Activated B cell treated with CpG ODN at 0.5 μM for 24 hours (primary cell): ENCODE results near the gene IQGAP3. TPM values are rescaled to one million over a fixed set of nuclear protein-coding genes. Genes with fewer than 3 reads are reported as not detected.

Experiments
- ATAC-seq: fragments of 200-7000 bp; cut with Tn5 transposase; one replicate; pipeline ENCODE4 v1.10.0; 2021; ENCODE audit warnings: low read depth, mild to moderate bottlenecking, moderate library complexity
- CTCF ChIA-PET: fragments of 350-600 bp; sonication (Branson Sonifier 250); formaldehyde crosslinking; loops from one replicate; lab custom pipeline; 2021; ENCODE audit warnings: antibody characterized with exemption; lab: Charles Lee
- POLR2A ChIA-PET: fragments of 350-600 bp; sonication (Branson Sonifier 250); formaldehyde crosslinking; loops from one replicate; lab custom pipeline; 2021; ENCODE audit warnings: antibody characterized with exemption; lab: Charles Lee
- DNase-seq: peaks from one replicate; pipeline ENCODE4 v3.0.0; 2022
- H3K27ac Mint-ChIP-seq: one replicate; pipeline ENCODE4 v1.8.0; 2020; ENCODE audit warnings: mixed read lengths
- H3K27me3 Mint-ChIP-seq: one replicate; pipeline ENCODE4 v1.8.0; 2021; ENCODE audit warnings: mixed read lengths
- H3K36me3 Mint-ChIP-seq: one replicate; pipeline ENCODE4 v1.8.0; 2021; ENCODE audit warnings: low read depth, mixed read lengths
- H3K4me1 Mint-ChIP-seq: one replicate; pipeline ENCODE4 v1.8.0; 2021; ENCODE audit warnings: mixed read lengths
- H3K4me3 Mint-ChIP-seq: one replicate; pipeline ENCODE4 v1.8.0; 2020; ENCODE audit warnings: mild to moderate bottlenecking, mixed read lengths
- H3K9me3 Mint-ChIP-seq: one replicate; pipeline ENCODE4 v1.8.0; 2020; ENCODE audit warnings: mixed read lengths
- intact Hi-C: fragments of 100-400 bp; cut with micrococcal nuclease; formaldehyde crosslinking; loops from one replicate; pipeline ENCODE4 v1.15.1; 2024
- total RNA-seq: library from RNA; stranded (reverse); gene quantifications from 2 replicates; pipeline ENCODE4 v1.2.3, GENCODE V29; 2022
- TF ChIP-seq, protein P1 (sequence below): fragments of 200-600 bp; IDR thresholded peaks from one replicate; pipeline ENCODE4 v1.8.0; 2022; ENCODE audit warnings: antibody characterized with exemption, mild to moderate bottlenecking

IQGAP3 gene
- 0.22 and 0.29 TPM in 2 replicates for total RNA-seq

- intact Hi-C loops: loop anchor here (2.0 to 5.0 kb wide), 2 partner anchors 45 to 91 kb away; no protein-coding TSS in a partner anchor
- peak; percentile 100 for ATAC-seq
- ChIA-PET POLR2A (interaction anchor here (0.5 to 1.6 kb wide), 6 partner anchors 10 to 115 kb away, joined by 3 to 8 read pairs (median 4); partner anchors contain the start of genes MEF2D and NAXE), CTCF (interaction anchor here (1.0 to 2.0 kb wide), 3 partner anchors 37 to 186 kb away, joined by 3 to 6 read pairs (median 4); no protein-coding TSS in a partner anchor)
- Mint-ChIP-seq H3K4me1 (peaks cover 13% of the 10 kb centered on the region), H3K27ac (peak within 1 kb of the TSS; percentile 42), H3K9me3 (no peaks in the 10 kb centered on the region), H3K4me3 (peak within 1 kb of the TSS; percentile 83), H3K27me3 (peaks cover 21% of the 10 kb centered on the region), H3K36me3 (no peaks in the 10 kb centered on the region)
- TF ChIP-seq, protein P1, sequence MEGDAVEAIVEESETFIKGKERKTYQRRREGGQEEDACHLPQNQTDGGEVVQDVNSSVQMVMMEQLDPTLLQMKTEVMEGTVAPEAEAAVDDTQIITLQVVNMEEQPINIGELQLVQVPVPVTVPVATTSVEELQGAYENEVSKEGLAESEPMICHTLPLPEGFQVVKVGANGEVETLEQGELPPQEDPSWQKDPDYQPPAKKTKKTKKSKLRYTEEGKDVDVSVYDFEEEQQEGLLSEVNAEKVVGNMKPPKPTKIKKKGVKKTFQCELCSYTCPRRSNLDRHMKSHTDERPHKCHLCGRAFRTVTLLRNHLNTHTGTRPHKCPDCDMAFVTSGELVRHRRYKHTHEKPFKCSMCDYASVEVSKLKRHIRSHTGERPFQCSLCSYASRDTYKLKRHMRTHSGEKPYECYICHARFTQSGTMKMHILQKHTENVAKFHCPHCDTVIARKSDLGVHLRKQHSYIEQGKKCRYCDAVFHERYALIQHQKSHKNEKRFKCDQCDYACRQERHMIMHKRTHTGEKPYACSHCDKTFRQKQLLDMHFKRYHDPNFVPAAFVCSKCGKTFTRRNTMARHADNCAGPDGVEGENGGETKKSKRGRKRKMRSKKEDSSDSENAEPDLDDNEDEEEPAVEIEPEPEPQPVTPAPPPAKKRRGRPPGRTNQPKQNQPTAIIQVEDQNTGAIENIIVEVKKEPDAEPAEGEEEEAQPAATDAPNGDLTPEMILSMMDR: no peak
- peak; percentile 69 for DNase-seq
Measured at GRCh38 chr1:156571919-156572662, at the start of gene IQGAP3. Gene IQGAP3 (minus strand): TSS chr1:156572565. CDS start chr1:156572529, 36 bp downstream.

DNA sequence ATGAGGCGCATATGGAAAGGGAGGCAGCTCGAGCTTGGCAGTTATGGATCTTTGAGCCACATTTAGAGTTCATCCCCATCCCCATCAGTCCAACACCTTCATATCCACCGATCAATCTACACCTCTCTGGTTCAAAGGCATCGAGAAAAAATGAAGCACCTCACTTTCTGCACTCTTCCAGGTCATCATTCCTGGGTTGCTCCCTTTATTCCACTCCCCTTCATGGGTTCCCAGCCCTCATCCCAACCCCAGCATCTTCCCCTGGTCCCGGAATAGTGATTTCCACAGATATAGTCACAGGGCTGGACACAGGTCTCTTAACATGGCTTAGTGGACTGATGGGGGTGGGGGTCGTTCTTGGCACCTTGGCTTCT lies 47.2 kb upstream of the IQGAP3 start:
- POLR2A ChIA-PET: no interaction called here
- peaks cover 49% of the 10 kb centered on the region for H3K27me3 Mint-ChIP-seq

GRCh38 chr1:156618853-156619581 lies 46.7 kb upstream of the IQGAP3 start, which contains the start of gene HAPLN2:
Gene HAPLN2 (plus strand): TSS chr1:156619415. CDS start chr1:156623491, 4,076 bp downstream.
- Mint-ChIP-seq H3K27me3 (peaks cover 51% of the 10 kb centered on the region), H3K9me3 (no peaks in the 10 kb centered on the region), H3K36me3 (no peaks in the 10 kb centered on the region), H3K27ac (no peak within 1 kb of the TSS), H3K4me3 (no peak within 1 kb of the TSS), H3K4me1 (no peaks in the 10 kb centered on the region)
- no peak for DNase-seq
- peak; percentile 28 for ATAC-seq
- ChIA-PET CTCF (interaction anchor here (0.9 to 2.6 kb wide), 5 partner anchors 41 to 233 kb away, joined by 3 to 13 read pairs (median 5); partner anchors contain the start of genes CRABP2 and NES), POLR2A (interaction anchor here (0.6 kb wide), 1 partner anchor 114 kb away, joined by 4 read pairs; no protein-coding TSS in a partner anchor)
- TF ChIP-seq, protein P1: no peak
- intact Hi-C loops: no loop called here

More for the DNA sequence above, 47.2 kb upstream of the IQGAP3 start:
- Mint-ChIP-seq H3K36me3 (no peaks in the 10 kb centered on the region), H3K27ac (no peak overlapping the region), H3K4me1 (peaks cover 3% of the 10 kb centered on the region), H3K4me3 (no peak overlapping the region), H3K9me3 (no peaks in the 10 kb centered on the region)
- CTCF ChIA-PET: interaction anchor here (0.9 to 2.6 kb wide), 8 partner anchors 11 to 234 kb away, joined by 3 to 13 read pairs (median 4); partner anchors contain the start of genes CRABP2 and NES
- TF ChIP-seq, protein P1: no peak
- no peak for DNase-seq
- intact Hi-C loops: no loop called here
- ATAC-seq: no peak

DNA sequence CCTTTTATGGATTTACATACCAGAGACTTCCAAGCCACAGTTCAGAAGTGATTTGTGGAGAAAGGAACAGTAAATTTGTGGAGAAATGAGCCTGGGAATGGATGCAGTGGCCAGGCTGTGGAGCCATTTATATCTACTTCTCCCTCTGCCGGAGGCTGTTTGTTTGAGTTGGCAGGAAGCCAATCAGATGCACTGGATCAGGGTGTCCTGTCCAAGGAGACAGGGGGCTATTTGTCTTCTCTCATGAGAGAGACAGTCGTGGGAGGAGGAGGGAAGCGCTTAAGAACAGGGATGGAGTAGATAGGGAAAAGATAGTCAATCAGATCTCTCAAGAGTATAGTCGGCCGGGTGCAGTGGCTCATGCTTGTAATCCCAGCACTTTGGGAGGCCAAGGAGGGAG lies 44.1 kb upstream of the IQGAP3 start:
- Mint-ChIP-seq H3K4me1 (no peaks in the 10 kb centered on the region), H3K36me3 (no peaks in the 10 kb centered on the region), H3K27ac (no peak overlapping the region), H3K9me3 (no peaks in the 10 kb centered on the region), H3K4me3 (no peak overlapping the region), H3K27me3 (peaks cover 45% of the 10 kb centered on the region)
- CTCF ChIA-PET: interaction anchor here (1.0 to 1.2 kb wide), 2 partner anchors 10 to 73 kb away, joined by 3 read pairs; no protein-coding TSS in a partner anchor
- intact Hi-C loops: no loop called here
- no peak for ATAC-seq
- TF ChIP-seq, protein P1: no peak
- POLR2A ChIA-PET: interaction anchor here (0.7 kb wide), 1 partner anchor 1443 kb away, joined by 5 read pairs; the partner anchor contains the start of gene KRTCAP2
- no peak for DNase-seq
